Measurements from ENCODE around the gene LIN28B. TPM values are rescaled to one million over a fixed set of nuclear protein-coding genes. Genes with fewer than 3 reads are reported as not detected.
"Not testable (repeated sequence)": the region's sequence is repeated elsewhere in the genome, so short reads cannot be mapped to it uniquely, and the experiment has no call there.

Gene LIN28B
- total RNA-seq, 1 experiment from 2014 or later, result 2.3 TPM

GRCh38 chr6:105005451-105005850, 48.5 kb downstream of the LIN28B start:
- DNase-seq (ENCODE audit: low read depth), result no peak

DNA sequence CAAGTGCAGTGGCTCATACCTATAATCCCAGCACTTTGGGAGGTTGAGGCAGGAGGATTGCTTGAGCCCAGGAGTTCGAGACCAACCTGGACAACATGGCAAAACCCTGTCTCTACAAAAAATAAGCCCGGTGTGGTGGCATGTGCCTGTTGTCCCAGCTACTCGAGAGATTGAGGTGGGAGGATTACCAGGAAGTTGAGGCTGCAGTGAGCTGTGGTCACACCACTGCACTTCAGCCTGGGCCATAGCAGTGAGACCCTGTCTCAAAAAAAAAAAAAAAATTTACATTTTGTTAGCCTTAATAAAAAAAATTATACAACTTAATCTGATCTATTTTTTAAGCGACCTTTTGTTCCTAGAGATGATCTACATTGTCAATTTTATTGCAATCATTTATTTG, 56.6 kb downstream of the LIN28B start:
- not testable (repeated sequence) for DNase-seq (ENCODE audit: low read depth)

- DNase-seq (ENCODE audit: low read depth), result no peak
Observed at GRCh38 chr6:105014448-105014847, 57.5 kb downstream of the LIN28B start.

GRCh38 chr6:105014954-105015353, 58.0 kb downstream of the LIN28B start:
- DNase-seq (ENCODE audit: low read depth), result no peak

- DNase-seq (ENCODE audit: low read depth), result peak; percentile 17
Observed at GRCh38 chr6:105015482-105015881, 58.6 kb downstream of the LIN28B start.

GRCh38 chr6:105019285-105019684, 62.4 kb downstream of the LIN28B start:
- no peak for DNase-seq (ENCODE audit: low read depth)

- DNase-seq (ENCODE audit: low read depth), result no peak
Observed at GRCh38 chr6:105021399-105021798, 64.5 kb downstream of the LIN28B start.

DNA sequence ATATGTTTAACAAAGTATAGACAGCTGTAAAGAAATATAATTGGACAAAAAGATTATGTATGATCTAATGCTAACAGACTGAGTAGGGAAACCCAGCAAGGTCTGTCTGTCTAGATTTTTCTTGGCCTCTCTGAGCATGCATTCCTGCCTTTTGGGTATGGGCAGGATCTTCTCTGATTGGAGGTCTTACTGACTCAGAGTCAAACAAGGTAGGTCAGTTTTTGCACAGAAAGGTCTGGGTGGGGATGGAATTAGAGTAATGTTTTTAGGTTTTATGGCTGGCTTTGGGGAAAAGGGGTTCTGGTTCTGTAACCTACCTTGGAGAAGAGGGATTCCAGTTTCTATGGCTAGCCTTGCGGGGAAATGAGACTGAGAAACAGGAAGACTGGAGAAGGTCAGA, 65.5 kb downstream of the LIN28B start:
- DNase-seq (ENCODE audit: low read depth), result no peak

DNA sequence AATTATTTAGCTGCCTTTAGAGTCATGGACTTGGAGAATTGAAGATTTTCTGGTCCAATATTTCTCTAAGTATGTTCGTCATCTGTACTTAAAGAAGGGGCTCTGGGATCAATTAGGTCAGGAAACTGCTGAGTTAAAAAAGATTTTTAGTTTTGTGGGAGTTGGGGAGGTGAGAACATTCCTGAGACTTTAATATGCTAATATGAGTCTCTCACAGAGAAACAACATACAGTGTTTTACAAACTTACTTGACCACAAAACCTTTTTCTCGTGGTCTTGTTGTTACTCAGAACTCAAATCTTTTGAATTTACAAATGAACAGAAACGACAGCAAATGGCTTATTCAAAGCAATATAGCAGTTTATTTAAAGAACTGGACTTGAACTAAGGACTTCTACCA, 67.9 kb downstream of the LIN28B start:
- no peak for DNase-seq (ENCODE audit: low read depth)

DNA sequence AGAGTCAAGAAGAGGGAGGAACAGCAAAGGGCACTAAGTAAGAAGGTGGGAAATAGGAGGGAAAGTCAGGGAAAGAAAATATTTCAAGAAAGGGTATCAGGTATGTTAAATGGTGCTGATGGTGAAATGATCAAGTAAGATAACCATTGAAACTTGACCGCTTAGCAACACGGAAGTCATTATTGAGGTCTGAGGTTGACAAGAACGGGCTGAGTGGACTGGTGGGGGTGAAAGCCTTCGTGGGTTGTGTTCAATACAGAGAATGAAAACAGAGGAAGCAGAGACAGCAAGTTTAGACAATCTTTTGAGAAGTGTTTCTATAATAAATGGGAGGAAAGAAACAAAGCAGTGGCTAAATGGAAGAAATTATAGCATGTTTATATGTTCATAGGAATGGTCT, 72.0 kb downstream of the LIN28B start:
- no peak for DNase-seq (ENCODE audit: low read depth)

GRCh38 chr6:105029581-105029980, 72.7 kb downstream of the LIN28B start:
- DNase-seq (ENCODE audit: low read depth), result no peak

GRCh38 chr6:105034470-105034869, 77.6 kb downstream of the LIN28B start:
- DNase-seq (ENCODE audit: low read depth), result no peak

GRCh38 chr6:105035299-105035698, 78.4 kb downstream of the LIN28B start:
- no peak for DNase-seq (ENCODE audit: low read depth)

GRCh38 chr6:105036351-105036750, 79.4 kb downstream of the LIN28B start:
- DNase-seq (ENCODE audit: low read depth), result no peak

GRCh38 chr6:105038259-105038658, 81.4 kb downstream of the LIN28B start:
- DNase-seq (ENCODE audit: low read depth), result no peak

DNA sequence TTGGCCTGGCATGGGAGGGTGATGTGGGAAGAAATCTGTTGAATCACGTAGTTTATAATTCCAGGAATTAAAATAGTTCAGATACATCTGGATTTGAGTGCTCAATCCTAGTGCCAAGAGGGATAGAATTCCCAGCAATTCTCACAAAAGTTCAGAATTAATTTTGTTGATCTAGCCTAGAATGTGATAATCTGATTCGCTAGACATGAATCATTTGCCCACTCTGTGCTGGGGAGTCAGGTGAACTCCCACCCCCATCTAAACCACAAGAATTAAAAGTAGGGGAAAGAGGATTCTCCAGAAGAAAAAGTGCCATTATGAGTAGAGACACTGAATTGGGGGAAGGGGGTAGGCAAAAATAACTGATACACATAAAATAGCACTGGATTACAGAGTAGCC, 85.0 kb downstream of the LIN28B start:
- DNase-seq (ENCODE audit: low read depth), result peak; percentile 4

DNA sequence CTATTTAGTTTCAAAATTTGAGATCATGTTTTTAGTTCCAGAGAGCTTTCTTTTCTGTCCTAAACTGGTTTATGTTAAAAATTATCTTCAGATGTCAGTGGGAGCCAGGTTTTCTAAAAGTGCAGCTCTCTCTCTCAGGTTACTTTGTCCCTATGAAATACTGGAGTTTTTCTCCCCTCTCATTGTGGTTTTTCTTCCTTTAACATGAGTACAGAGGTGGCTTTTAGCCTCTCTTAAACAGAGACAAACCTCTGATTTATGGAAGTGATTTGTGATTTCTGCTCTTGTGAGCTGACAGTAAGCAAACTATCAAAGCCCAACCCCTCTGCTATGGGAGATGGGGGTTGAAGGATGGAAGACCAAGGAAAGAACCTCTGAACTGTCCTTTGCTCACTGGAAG, 85.7 kb downstream of the LIN28B start:
- DNase-seq (ENCODE audit: low read depth), result no peak

DNA sequence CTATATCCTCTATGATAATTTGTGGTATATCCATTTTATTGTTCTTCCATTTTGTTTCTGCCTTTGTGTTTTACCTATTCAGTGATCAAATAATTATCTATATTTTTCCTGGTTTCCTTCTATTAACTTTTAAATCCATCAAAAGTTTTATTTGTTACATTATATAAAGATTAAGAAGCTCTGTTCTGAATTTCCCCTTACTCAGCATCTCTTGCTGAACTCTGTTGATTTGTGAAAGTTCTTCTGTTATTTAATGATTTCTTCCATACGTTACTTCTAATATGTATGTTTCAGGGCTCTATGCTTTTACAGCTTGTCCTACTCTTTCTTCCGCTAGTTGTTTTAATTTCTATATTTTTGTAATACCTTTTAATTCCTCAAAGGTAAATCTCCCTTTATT, 87.1 kb downstream of the LIN28B start:
- DNase-seq (ENCODE audit: low read depth), result no peak

GRCh38 chr6:105045526-105045925, 88.6 kb downstream of the LIN28B start:
- DNase-seq (ENCODE audit: low read depth), result peak; percentile 69

DNA sequence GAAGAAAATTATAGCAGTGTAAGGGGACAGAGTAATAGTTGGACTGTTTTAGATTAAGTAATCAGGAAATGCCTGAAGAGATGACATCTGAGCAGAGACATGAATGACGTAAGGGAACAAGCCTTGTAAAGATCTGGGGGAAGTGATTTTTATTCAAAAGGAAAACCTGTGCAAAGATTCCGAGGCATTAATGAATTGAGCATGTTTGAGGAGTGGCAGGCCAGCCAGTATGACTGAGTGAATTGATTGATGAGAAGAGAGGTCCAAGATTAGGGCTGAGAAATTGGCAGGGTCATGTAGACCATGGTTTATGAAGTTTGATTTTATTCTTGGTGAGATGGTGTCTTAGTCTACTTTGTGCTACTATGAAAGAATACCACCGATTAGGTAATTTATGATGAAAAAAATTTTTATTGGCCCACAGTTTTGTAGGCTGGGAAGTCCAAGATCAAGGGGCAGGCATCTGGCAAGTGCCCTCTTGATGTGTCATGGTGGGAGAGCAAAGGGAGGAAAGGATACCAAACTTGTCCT, 95.1 kb downstream of the LIN28B start:
- DNase-seq (ENCODE audit: low read depth), result no peak

DNA sequence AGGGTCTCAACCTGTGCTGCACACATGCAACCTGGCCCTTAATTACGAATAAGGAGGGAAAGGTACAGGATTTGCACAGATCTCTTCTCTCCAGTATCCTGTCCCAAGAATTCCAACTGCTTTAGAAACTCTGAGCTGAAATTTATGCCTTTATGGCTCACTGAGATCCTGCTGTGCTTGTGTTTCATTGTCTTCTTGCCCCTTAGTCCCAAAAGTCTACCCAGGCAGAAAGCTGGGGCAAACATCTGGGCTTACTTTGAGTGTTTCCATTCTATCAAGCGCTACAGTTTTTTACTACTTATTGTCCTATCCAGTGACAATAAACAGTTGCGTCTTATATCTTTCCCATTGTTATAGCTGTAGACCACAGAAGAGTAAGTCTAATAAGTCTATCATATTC, 99.7 kb downstream of the LIN28B start:
- no peak for DNase-seq (ENCODE audit: low read depth)

- no peak for DNase-seq (ENCODE audit: low read depth)
Observed at GRCh38 chr6:105057160-105057559, 100.3 kb downstream of the LIN28B start.

DNA sequence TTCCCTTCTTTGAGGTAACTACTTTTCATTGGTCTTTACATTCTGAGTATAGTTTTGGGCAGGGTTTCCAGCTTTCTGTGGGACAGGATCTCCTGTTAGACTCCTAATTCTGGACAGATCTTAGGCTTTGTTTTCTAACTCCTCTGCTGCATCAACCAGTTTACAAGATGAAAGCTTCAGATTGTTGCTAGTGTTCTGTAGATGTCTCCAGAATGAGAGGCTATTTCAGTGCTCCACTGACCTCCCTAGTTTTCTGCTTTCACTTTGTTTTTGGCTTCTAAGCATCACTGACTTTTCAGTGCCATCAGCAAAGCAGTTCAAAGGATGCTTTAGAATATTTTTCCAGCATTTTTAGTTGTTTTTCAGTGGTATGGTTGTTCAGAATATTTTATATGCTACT, 101.4 kb downstream of the LIN28B start:
- no peak for DNase-seq (ENCODE audit: low read depth)

DNA sequence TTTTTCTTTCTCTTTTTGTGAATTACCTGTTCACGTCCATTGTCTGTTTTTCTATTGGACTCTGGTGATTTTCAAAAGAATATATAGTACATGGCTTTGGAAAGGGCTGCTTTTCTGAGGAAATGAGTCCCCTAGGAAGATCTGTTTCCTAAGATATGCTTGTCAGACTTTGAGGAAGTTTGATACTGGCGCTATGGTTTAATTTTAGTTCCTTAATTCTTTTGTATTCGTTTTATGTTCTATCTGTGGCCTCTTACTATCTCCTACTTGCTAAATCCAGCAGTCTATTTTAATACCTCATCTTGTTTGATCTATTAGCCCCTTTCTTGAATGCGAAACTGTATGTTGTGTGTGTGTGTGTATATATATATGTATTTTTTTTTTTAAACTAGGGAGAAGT, 101.9 kb downstream of the LIN28B start:
- no peak for DNase-seq (ENCODE audit: low read depth)
